AG04449 (cell line): Measurements from ENCODE around the gene C7orf33.
"Not testable (repeated sequence)": the region's sequence is repeated elsewhere in the genome, so short reads cannot be mapped to it uniquely, and the experiment has no call there.

Source experiments
- CTCF ChIA-PET: fragments of 350-600 bp; formaldehyde crosslinking; extraction: SDS; loops from one replicate; lab custom pipeline; 2021; ENCODE audit warnings: antibody characterized with exemption; lab: Yijun Ruan, JAX
- POLR2A ChIA-PET: fragments of 400-600, 350-600 bp; formaldehyde crosslinking; extraction: SDS; loops from one replicate; lab custom pipeline; 2020; ENCODE audit warnings: antibody characterized with exemption, inconsistent platforms; lab: Yijun Ruan, JAX
- DNase-seq: peaks from one replicate; pipeline ENCODE4 v3.0.0-alpha.2; 2010; ENCODE audit warnings: low read depth, low spot score
- H3K4me3 ChIP-seq: 2 replicates; pipeline ENCODE4 v1.5.1; 2011; ENCODE audit warnings: low read depth, mild to moderate bottlenecking, control low read depth, low read length
- TF ChIP-seq, protein P1 (sequence below): IDR thresholded peaks from one replicate; pipeline ENCODE4 v1.5.1; 2011; ENCODE audit warnings: mild to moderate bottlenecking, moderate library complexity, low read length, control low read depth, inconsistent platforms; ENCODE audit not compliant: insufficient read depth; ENCODE audit errors: missing control alignments

Gene C7orf33

DNA sequence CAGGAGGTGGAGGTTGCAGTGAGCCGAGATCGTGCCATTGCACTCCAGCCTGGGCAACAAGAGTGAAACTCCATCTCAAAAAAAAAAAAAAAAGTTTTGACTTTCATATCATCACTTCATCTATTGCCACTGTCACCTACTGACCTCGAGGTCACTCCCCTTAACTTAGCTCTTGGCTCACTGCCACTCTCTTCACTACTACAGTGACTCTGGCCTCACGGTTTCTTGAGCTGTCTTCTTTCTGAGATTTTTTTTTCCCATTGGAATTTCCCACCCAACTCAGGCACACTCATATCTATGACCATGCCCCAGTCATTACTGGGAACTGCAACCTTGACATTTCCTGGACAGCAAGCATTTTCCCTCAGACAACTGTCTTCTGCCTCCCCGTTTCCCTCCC, 42.6 kb upstream of the C7orf33 start:
- ChIA-PET POLR2A (no interaction called here), CTCF (no interaction called here)
- no peak for DNase-seq
- TF ChIP-seq, protein P1, sequence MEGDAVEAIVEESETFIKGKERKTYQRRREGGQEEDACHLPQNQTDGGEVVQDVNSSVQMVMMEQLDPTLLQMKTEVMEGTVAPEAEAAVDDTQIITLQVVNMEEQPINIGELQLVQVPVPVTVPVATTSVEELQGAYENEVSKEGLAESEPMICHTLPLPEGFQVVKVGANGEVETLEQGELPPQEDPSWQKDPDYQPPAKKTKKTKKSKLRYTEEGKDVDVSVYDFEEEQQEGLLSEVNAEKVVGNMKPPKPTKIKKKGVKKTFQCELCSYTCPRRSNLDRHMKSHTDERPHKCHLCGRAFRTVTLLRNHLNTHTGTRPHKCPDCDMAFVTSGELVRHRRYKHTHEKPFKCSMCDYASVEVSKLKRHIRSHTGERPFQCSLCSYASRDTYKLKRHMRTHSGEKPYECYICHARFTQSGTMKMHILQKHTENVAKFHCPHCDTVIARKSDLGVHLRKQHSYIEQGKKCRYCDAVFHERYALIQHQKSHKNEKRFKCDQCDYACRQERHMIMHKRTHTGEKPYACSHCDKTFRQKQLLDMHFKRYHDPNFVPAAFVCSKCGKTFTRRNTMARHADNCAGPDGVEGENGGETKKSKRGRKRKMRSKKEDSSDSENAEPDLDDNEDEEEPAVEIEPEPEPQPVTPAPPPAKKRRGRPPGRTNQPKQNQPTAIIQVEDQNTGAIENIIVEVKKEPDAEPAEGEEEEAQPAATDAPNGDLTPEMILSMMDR: no peak
- no peak overlapping the region for H3K4me3 ChIP-seq

DNA sequence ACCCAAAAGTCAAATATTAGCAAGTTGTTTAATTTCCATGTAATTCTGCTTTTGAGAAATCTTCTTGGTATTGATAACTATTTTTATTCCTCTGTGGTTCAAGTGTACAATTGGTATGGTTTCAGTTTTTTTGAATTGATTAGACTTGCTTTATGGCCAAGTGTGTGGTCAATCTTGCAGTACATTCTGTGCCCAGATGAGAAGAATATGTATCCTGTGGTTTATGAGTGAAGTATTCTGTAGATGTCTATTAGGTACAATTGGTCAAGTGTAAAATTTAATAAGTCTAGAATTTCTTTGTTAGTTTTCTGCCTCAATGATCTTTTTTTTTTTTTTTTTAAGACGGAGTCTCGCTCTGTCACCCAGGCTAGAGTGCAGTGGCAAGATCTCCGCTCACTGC, 36.6 kb upstream of the C7orf33 start:
- TF ChIP-seq, protein P1: no peak
- no peak overlapping the region for H3K4me3 ChIP-seq
- ChIA-PET POLR2A (no interaction called here), CTCF (no interaction called here)
- no peak for DNase-seq

- POLR2A ChIA-PET: no interaction called here
- no peak overlapping the region for H3K4me3 ChIP-seq
- DNase-seq: no peak
- TF ChIP-seq, protein P1: no peak
- CTCF ChIA-PET: interaction anchor here (1.2 kb wide), 1 partner anchor 20 kb away, joined by 4 read pairs; no protein-coding TSS in a partner anchor
Measured at GRCh38 chr7:148556892-148557291, 33.7 kb upstream of the C7orf33 start.

DNA sequence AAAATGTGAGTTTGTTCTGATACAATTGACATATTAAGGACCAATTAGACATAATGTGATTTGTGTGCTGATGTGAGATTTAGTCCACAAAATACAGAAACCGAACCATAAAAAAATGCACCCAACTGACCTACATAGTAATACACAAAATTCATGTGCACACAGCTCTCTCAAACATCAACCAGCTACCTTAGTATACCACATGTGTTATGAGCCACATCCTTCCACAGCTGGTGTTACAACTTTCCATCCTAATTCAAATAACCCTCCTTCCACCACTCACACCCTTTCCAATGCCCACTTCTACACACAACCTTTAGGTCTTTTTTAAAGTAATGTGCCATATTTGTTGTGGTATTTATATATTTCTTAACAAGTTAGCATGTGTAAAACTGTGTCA, 31.7 kb upstream of the C7orf33 start:
- ChIA-PET POLR2A (no interaction called here), CTCF (no interaction called here)
- H3K4me3 ChIP-seq: no peak overlapping the region
- TF ChIP-seq, protein P1: no peak
- no peak for DNase-seq

DNA sequence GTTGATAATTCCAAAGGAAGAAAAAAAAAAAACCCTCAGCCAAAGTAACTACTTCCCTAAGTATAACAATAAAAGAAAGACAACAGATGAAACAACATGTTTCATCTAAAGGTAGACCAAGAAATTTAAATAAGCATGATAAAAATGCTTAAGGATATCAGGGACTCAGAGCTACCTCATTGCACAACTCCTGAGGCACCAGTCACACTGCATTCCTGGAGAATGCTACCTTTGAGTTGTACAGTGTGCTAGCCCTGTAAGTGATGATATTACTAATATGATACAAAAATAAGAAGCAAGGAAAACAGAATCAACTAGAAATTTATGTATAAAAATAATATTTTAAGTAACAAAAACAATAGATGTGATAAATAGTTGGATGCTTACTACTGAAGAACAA, 29.5 kb upstream of the C7orf33 start:
- H3K4me3 ChIP-seq: no peak overlapping the region
- DNase-seq: no peak
- TF ChIP-seq, protein P1: no peak
- ChIA-PET CTCF (interaction anchor here (2.5 kb wide), 1 partner anchor 15 kb away, joined by 8 read pairs; no protein-coding TSS in a partner anchor), POLR2A (no interaction called here)

- CTCF ChIA-PET: interaction anchor here (0.6 to 2.8 kb wide), 4 partner anchors 8 to 36 kb away, joined by 3 to 11 read pairs (median 4); no protein-coding TSS in a partner anchor
- DNase-seq: no peak
- TF ChIP-seq, protein P1: no peak
- POLR2A ChIA-PET: no interaction called here
- no peak overlapping the region for H3K4me3 ChIP-seq
Measured at GRCh38 chr7:148563583-148564274, 26.8 kb upstream of the C7orf33 start.

GRCh38 chr7:148564275-148564951, 26.2 kb upstream of the C7orf33 start:
- DNase-seq, POLR2A ChIA-PET, H3K4me3 ChIP-seq: not testable (repeated sequence)
- CTCF ChIA-PET: interaction anchor here (0.6 to 2.8 kb wide), 3 partner anchors 9 to 36 kb away, joined by 3 to 11 read pairs (median 4); no protein-coding TSS in a partner anchor
